ENCODE measurements around the gene NCEH1. TPM values are rescaled to one million over a fixed set of nuclear protein-coding genes. Genes with fewer than 3 reads are reported as not detected.

The NCEH1 gene
- total and polyA plus RNA-seq, 12 donors, result 8.7 to 66.4 (median 50.9) TPM

- WGBS, 2 donors, result 91 to 96% methylated on average over 5 of the region's 5 CpGs
- TF ChIP-seq CTCF (IDR thresholded peaks at IDR 0.05), result no peak
These were observed 56.4 kb downstream of the NCEH1 start for GRCh38 chr3:172654470-172654869.

GRCh38 chr3:172653004-172653572, 57.8 kb downstream of the NCEH1 start:
- intact Hi-C loops (cut with DNase I), result loop anchor here in 2 of 10 donors (10.0 kb wide), 2 partner anchors 278 to 288 kb away; no protein-coding TSS in a partner anchor
- DNase-seq (no peak), ATAC-seq (no peak)
- TF ChIP-seq CTCF (IDR thresholded peaks at IDR 0.05), result no peak
- no peaks in the 10 kb centered on the region for H3K27me3 ChIP-seq
- WGBS, 2 donors, result 84 to 93% methylated on average over 2 of the region's 2 CpGs
- peaks cover 0 to 27% (median 21%) of the 10 kb centered on the region in 9 donors for H3K4me1 ChIP-seq
- no peak overlapping the region for H3K4me3 ChIP-seq
- no peak overlapping the region for H3K27ac ChIP-seq
- no peaks in the 10 kb centered on the region for H3K9me3 ChIP-seq
- no peaks in the 10 kb centered on the region for H3K36me3 ChIP-seq

More at GRCh38 chr3:172654470-172654869, 56.4 kb downstream of the NCEH1 start:
- no peak overlapping the region for H3K4me3 ChIP-seq
- no peaks in the 10 kb centered on the region for H3K9me3 ChIP-seq
- no peak for ATAC-seq
- peaks cover 0 to 27% (median 19%) of the 10 kb centered on the region in 9 donors for H3K4me1 ChIP-seq
- DNase-seq, result no peak
- H3K27ac ChIP-seq, result no peak overlapping the region
- intact Hi-C loops (cut with DNase I), result loop anchor here in 2 of 10 donors (10.0 kb wide), 2 partner anchors 280 to 290 kb away; no protein-coding TSS in a partner anchor
- no peaks in the 10 kb centered on the region for H3K27me3 ChIP-seq
- H3K36me3 ChIP-seq, result no peaks in the 10 kb centered on the region

- Histone ChIP-seq H3K36me3 (no peaks in the 10 kb centered on the region), H3K27me3 (no peaks in the 10 kb centered on the region), H3K4me1 (peaks cover 0 to 28% (median 18%) of the 10 kb centered on the region in 9 donors), H3K27ac (no peak overlapping the region), H3K4me3 (no peak overlapping the region), H3K9me3 (no peaks in the 10 kb centered on the region)
- ATAC-seq (no peak), DNase-seq (no peak)
- 0 to 34% methylated on average over 1 of the region's 1 CpG for WGBS, 2 donors
- no peak for TF ChIP-seq CTCF (IDR thresholded peaks at IDR 0.05)
- intact Hi-C loops (cut with DNase I), result loop anchor here in 2 of 10 donors (10.0 kb wide), 2 partner anchors 277 to 287 kb away; no protein-coding TSS in a partner anchor
These were observed 58.8 kb downstream of the NCEH1 start for GRCh38 chr3:172651936-172652625.

- intact Hi-C loops (cut with DNase I), result loop anchor here in 2 of 10 donors (10.0 kb wide), 2 partner anchors 275 to 285 kb away; no protein-coding TSS in a partner anchor
- Histone ChIP-seq H3K27me3 (no peaks in the 10 kb centered on the region), H3K9me3 (no peaks in the 10 kb centered on the region), H3K4me1 (peaks cover 0 to 37% (median 25%) of the 10 kb centered on the region in 9 donors), H3K27ac (no peak overlapping the region), H3K36me3 (peaks cover 0 to 9% (median 0%) of the 10 kb centered on the region in 9 donors), H3K4me3 (no peak overlapping the region)
- DNase-seq, result no peak
- TF ChIP-seq CTCF (IDR thresholded peaks at IDR 0.05), result no peak
- WGBS, 2 donors, result 93 to 94% methylated on average over 6 of the region's 6 CpGs
- peak in 1 of 8 donors; percentile 36 for ATAC-seq
These were observed 60.9 kb downstream of the NCEH1 start for GRCh38 chr3:172649987-172650386.

All from heart right ventricle (tissue), 16 donors.